GM21515 (cell line): ENCODE measurements around the gene TBCD.
"Not testable (repeated sequence)": the region's sequence is repeated elsewhere in the genome, so short reads cannot be mapped to it uniquely, and the experiment has no call there.

Experiments
- ATAC-seq: cut with Tn5 transposase; IDR thresholded peaks from one replicate; pipeline ENCODE4 v1.9.1; 2021; ENCODE audit not compliant: unreplicated experiment

Gene TBCD

DNA sequence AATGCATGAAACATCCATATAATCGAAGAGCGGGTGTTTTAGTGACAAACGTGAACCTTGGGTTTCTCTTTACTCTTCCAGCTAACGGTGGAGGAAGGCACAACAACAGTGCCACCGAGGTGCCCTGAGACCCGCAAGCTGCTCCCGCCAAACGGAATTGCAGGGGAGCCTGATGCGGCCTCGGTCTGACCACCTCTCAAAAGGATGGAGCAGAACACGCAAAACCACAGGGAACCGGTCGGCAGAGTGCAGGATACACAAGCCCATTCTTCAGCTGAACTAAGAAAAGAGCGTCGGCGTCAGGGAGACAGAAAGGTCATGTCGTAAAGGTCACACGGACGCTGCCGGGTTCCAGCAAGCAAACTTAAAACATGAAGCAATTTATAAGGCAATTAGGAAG is 197.5 kb downstream of the TBCD start:
- ATAC-seq: no peak

DNA sequence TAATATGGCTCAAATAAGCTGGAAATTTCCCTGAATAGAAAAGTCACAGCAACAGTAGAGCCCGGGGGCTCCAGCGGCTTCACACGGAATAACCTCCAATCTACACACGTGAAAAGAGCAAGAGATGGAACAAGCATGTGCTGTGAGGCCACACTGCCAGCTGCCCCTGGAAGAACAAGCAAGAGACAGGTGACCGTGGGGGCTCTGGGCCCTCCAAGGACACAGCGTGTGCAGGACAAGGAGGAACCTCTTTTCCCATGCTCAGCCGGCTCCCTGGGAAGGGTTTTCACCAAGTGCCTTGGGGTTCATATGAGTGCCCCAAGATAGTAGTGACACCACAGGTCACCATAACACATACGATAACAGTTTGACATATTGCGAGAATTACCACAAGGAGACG is 198.1 kb downstream of the TBCD start:
- ATAC-seq: no peak

GRCh38 chr17:82950525-82951102 is 198.7 kb downstream of the TBCD start:
- no peak for ATAC-seq

- no peak for ATAC-seq
Measured at GRCh38 chr17:82952019-82952418, 200.2 kb downstream of the TBCD start.

- ATAC-seq: not testable (repeated sequence)
Measured at GRCh38 chr17:82955106-82955505, 203.2 kb downstream of the TBCD start.

DNA sequence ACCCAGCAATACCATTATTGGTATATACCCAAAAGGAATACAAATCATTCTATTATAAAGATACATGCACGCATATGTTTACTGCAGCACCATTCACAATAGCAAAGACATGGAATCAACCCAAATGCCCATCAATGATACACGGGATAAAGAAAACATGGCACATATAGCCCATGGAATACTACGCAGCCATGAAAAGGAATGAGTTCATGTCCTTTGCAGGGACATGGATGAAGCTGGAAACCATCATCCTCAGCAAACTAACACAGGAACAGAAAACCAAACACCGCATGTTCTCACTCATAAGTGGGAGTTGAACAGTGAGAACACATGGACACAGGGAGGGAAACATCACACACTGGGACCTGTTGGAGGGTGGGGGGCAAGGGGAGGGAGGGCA is 203.8 kb downstream of the TBCD start:
- ATAC-seq: not testable (repeated sequence)

DNA sequence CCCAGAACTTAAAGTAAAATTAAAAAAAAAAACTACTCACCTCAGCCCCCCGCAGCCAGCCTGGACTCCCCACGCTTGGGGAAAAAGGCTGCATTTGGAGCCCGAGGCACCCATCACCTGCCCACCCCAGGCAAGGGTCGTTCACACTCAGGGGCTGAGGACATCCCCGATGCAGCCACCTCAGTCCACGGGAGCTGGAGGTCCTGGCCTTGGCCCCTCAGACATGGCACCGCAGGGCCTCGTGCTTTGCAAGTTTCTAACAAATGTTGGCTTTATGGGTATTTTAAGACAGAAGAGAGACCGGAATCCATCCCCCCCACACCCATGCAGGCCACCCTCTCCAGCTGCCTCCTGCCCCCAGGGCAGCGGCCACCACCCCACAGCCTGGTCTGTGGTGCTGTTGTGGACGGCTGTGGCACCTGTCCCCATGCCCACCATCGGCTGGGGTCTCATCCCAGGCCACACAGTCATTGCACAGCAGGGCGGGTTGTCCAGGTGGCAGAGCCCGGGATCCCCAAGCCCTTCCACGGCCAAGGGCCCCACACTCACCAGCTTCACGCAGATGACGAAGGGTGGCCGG is 204.4 kb downstream of the TBCD start:
- no peak for ATAC-seq

DNA sequence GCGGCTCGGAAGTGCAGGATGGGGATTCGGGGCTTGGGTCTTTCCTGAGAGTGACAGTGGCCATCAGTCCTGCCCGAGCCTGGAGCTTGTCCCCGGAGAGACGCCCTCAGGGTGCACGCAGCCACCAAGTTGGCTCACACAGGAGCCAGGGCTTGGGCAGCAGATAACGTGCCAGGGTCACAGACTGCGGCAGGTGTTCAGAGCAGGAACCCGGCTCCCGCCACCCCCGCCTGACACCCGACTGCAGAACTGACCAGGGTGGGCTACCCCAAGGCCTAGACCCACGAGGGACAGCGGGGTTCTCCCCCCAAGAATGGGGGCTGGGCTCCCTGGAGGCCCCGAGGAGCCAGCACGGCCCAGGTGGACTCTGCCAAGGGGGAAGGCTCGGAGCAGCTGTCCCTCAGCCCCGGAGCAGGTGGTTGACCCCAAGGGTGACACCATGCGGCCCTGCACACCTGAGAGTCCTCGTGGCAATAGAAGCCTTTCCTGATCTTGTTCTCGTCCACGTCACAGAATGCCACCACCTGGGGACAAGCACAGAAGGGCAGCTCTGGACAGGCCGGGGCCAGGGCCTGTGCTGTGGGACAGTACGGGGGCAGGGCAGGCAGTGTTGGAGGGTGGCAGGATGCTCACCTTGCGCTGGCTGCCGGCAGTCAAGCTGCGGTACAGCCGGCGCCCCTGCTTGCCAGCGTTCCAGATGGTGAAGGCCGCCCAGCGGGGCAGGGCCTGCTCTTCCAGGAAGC is 205.0 kb downstream of the TBCD start:
- ATAC-seq: no peak

GRCh38 chr17:82957469-82957795 is 205.6 kb downstream of the TBCD start:
- ATAC-seq: no peak

GRCh38 chr17:82957961-82958561 is 206.2 kb downstream of the TBCD start:
- ATAC-seq: no peak

GRCh38 chr17:82959242-82959930 is 207.5 kb downstream of the TBCD start:
- ATAC-seq: no peak

- ATAC-seq: no peak
Measured at GRCh38 chr17:82959990-82960418, 208.1 kb downstream of the TBCD start.

- no peak for ATAC-seq
Measured at GRCh38 chr17:82960419-82961271, 208.8 kb downstream of the TBCD start.

DNA sequence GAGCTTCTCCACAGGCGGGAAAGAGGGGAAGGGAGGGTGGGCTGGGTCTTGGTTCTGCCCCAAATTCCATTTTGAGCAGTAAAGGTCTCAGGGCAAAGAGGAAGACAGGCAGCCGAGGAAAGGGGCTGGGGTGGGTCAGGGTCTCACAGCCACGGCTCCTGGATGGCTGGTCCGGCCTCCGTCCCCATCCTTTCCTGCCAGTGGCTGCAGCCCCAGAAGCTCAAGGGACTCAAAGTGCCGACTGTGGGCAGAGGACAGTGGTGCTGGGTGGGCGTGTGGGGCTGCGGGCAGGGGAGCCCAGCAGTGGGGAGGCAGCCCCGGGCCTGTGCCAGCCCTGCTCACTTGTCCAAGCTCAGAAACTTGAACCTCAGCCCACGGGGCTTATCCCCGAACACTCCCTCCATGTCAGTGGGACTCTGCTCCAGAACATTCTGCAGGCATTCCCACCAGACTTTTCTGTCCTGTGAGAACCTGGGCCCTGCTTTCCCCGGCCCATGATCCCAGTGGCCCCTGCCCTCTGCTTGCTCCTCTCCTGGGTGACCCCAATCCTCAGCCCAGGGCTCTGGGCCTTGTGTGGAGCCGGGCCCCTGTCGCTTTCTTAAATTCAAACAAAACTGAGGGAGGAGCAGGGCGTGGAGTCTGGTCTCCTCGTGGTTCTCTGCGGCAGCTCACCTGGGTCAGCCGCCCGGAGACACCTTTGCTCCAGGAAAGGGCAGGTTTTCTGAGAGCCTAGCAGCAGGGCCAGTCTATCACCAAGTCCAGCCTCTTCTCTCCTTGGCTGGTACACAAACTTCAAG is 209.7 kb downstream of the TBCD start:
- ATAC-seq: no peak

DNA sequence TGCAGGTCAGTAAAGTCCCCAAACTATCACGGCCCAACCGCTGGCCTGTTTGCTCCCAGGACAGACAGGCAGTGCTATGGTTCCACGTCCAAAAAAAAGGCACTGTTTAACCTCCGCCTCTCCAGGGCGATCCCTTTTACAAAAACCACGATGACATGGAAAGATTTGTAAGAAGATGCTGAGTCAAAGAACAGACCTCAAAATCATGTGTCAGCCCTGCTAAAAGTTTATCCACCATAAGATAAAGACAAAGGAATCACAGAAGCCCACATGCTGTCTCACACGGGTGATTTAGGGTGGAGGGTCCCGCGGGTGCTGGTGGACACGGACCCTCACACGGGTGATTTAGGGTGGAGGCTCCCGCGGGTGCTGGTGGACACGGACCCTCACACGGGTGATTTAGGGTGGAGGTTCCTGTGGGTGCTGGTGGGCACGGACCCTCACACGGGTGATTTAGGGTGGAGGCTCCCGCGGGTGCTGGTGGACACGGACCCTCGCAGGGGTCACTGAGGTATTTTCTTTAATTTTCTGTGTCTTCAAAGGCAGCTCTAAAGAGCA is 210.4 kb downstream of the TBCD start:
- no peak for ATAC-seq

DNA sequence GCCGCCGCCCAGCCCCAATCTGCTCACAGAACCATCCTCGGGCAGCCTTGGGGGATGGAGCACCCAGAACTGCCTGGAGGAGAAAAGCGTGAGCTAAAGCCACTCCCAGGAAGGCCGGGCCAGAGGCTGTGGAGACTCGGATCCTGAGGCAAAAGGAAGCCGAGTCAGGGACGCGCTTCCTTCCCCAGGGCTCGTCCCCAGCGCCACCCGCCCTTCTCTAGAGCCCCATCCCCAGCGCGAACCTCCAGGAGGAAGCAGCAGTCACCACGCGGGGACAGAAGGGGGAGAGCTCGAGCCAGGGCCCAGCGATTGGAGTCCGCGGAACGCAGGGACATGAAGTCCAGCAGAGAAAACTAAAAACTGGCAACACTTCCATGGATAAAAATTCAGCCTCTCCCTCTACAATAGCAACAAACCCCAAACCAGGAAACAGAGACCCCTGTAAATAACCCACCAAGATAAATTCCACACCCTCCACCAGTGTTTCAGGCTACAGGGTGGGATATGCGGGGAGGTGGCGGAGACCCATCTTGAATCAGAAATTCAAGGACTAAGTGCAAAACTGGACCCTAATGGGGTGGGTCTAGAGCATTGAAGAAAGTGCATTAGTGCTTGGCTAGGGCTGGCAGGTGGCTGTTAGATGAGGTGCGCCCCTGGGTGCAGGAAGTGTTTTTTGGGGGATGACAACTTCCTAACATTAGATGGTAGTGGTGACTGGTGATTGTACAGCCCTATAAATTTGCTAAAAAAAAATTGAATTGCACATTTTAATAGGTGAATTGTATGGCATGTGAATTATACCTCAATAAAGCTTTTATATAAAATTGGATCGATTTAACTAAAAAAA is 211.5 kb downstream of the TBCD start:
- ATAC-seq: no peak

DNA sequence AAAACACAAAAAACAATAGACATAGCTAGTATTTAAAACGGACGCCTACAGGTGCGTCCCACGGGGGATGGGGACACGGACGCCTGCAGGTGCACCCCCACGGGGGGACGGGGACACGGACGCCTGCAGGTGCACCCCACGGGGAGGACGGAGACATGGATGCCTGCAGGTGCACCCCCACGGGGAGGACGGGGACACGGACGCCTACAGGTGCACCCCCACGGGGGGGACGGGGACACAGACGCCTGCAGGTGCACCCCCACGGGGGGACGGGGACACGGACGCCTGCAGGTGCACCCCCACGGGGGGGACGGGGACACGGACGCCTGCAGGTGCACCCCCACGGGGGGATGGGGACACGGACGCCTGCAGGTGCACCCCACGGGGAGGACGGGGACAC is 212.6 kb downstream of the TBCD start:
- ATAC-seq: not testable (repeated sequence)

GRCh38 chr17:82964851-82965341 is 213.0 kb downstream of the TBCD start:
- ATAC-seq: no peak
